Activated CD8-positive, alpha-beta T cell treated with anti-CD3 and anti-CD28 coated beads, Interleukin-2, amount 10 ng/mL, durations not matched to agents 7 days and 5 days (primary cell): Measurements from ENCODE around the gene SPATA3. TPM values are rescaled to one million over a fixed set of nuclear protein-coding genes. Genes with fewer than 3 reads are reported as not detected.

Experiments used
- ATAC-seq: fragments of 150-1000 bp; cut with Tn5 transposase; one replicate; pipeline ENCODE4 v1.10.0; 2021; ENCODE audit warnings: moderate library complexity
- CTCF ChIA-PET: fragments of 350-600 bp; sonication (Branson Sonifier 250); formaldehyde crosslinking; loops from one replicate; lab custom pipeline; 2021; ENCODE audit warnings: antibody characterized with exemption; lab: Charles Lee
- POLR2A ChIA-PET: fragments of 350-600 bp; sonication (Branson Sonifier 250); formaldehyde crosslinking; loops from one replicate; lab custom pipeline; 2021; ENCODE audit warnings: antibody characterized with exemption; lab: Charles Lee
- DNase-seq: peaks from one replicate; pipeline ENCODE4 v3.0.0-alpha.2; 2020
- H3K27ac Mint-ChIP-seq: one replicate; pipeline ENCODE4 v1.8.0; 2021; ENCODE audit warnings: mild to moderate bottlenecking, mixed read lengths
- H3K27me3 Mint-ChIP-seq: one replicate; pipeline ENCODE4 v1.8.0; 2021; ENCODE audit warnings: low read depth, mixed read lengths
- H3K36me3 Mint-ChIP-seq: one replicate; pipeline ENCODE4 v1.8.0; 2021; ENCODE audit warnings: low read depth, mixed read lengths
- H3K4me1 Mint-ChIP-seq: one replicate; pipeline ENCODE4 v1.8.0; 2021; ENCODE audit warnings: low read depth, mixed read lengths
- H3K4me3 Mint-ChIP-seq: one replicate; pipeline ENCODE4 v1.8.0; 2021; ENCODE audit warnings: mild to moderate bottlenecking, mixed read lengths
- H3K9me3 Mint-ChIP-seq: one replicate; pipeline ENCODE4 v1.8.0; 2022; ENCODE audit warnings: mixed read lengths; ENCODE audit not compliant: insufficient read depth
- total RNA-seq, 2 experiments: library from RNA; stranded (reverse); gene quantifications; one replicate each; pipeline ENCODE4 v1.2.3, GENCODE V29; 2021

The SPATA3 gene
- total RNA-seq, 2 experiments from 2014 or later, result 0.29 TPM; not detected in 1

- Mint-ChIP-seq H3K36me3 (no peaks in the 10 kb centered on the region), H3K4me3 (peak overlapping the region; percentile 84), H3K27me3 (peaks cover 22% of the 10 kb centered on the region), H3K27ac (peak overlapping the region; percentile 15), H3K4me1 (peaks cover 46% of the 10 kb centered on the region), H3K9me3 (no peaks in the 10 kb centered on the region)
- POLR2A ChIA-PET, result interaction anchor here (1.0 to 1.1 kb wide), 2 partner anchors 10 to 385 kb away, joined by 3 to 4 read pairs; no protein-coding TSS in a partner anchor
- DNase-seq (peak; percentile 88), ATAC-seq (peak; percentile 78)
- CTCF ChIA-PET, result interaction anchor here (0.6 to 2.8 kb wide), 42 partner anchors 8 to 561 kb away, joined by 3 to 25 read pairs (median 5); partner anchors contain the start of gene ITM2C
Observed at GRCh38 chr2:231052494-231053451, 56.9 kb downstream of the SPATA3 start.

GRCh38 chr2:231053846-231054245 is 57.9 kb downstream of the SPATA3 start:
- Mint-ChIP-seq H3K4me1 (peaks cover 57% of the 10 kb centered on the region), H3K36me3 (no peaks in the 10 kb centered on the region), H3K4me3 (no peak overlapping the region), H3K27me3 (peaks cover 22% of the 10 kb centered on the region), H3K27ac (peak overlapping the region; percentile 54), H3K9me3 (no peaks in the 10 kb centered on the region)
- DNase-seq (no peak), ATAC-seq (no peak)
- POLR2A ChIA-PET, result no interaction called here
- CTCF ChIA-PET, result interaction anchor here (1.1 to 2.8 kb wide), 7 partner anchors 10 to 231 kb away, joined by 3 to 25 read pairs (median 7); no protein-coding TSS in a partner anchor

- peak; percentile 95 for DNase-seq
- Mint-ChIP-seq H3K36me3 (peaks cover 4% of the 10 kb centered on the region), H3K27ac (peak within 1 kb of the TSS; percentile 100), H3K9me3 (no peaks in the 10 kb centered on the region), H3K4me3 (peak within 1 kb of the TSS; percentile 95), H3K4me1 (peaks cover 57% of the 10 kb centered on the region), H3K27me3 (peaks cover 10% of the 10 kb centered on the region)
- ATAC-seq, result peak; percentile 85
- ChIA-PET CTCF (interaction anchor here (0.7 to 1.8 kb wide), 7 partner anchors 8 to 219 kb away, joined by 3 to 8 read pairs (median 3); no protein-coding TSS in a partner anchor), POLR2A (interaction anchor here (0.6 to 0.7 kb wide), 2 partner anchors 63 to 408 kb away, joined by 3 read pairs; partner anchors contain the start of gene NCL)
Observed at GRCh38 chr2:231056453-231057416, 60.8 kb downstream of the SPATA3 start, which contains the start of gene PSMD1. PSMD1 (plus strand) TSS chr2:231056867; CDS start chr2:231057026, 159 bp downstream.

- no peaks in the 10 kb centered on the region for H3K9me3 Mint-ChIP-seq
- peaks cover 7% of the 10 kb centered on the region for H3K27me3 Mint-ChIP-seq
- H3K36me3 Mint-ChIP-seq, result peaks cover 10% of the 10 kb centered on the region
- CTCF ChIA-PET, result interaction anchor here (0.7 to 1.8 kb wide), 6 partner anchors 8 to 155 kb away, joined by 3 to 8 read pairs (median 4); no protein-coding TSS in a partner anchor
- DNase-seq (no peak), ATAC-seq (no peak)
- peak overlapping the region; percentile 76 for H3K27ac Mint-ChIP-seq
- peaks cover 49% of the 10 kb centered on the region for H3K4me1 Mint-ChIP-seq
- POLR2A ChIA-PET, result interaction anchor here (0.7 to 0.9 kb wide), 2 partner anchors 407 kb away, joined by 3 read pairs; partner anchors contain the start of gene NCL
- peak overlapping the region; percentile 95 for H3K4me3 Mint-ChIP-seq
Observed at GRCh38 chr2:231057590-231057989, 61.7 kb downstream of the SPATA3 start.

Other genes with a start within 250 kb of the SPATA3 start
- 10 to 100 TPM; 77.2 to 79.5 TPM for gene ITM2C, start 131.2 kb upstream of the SPATA3 start, total RNA-seq
- gene GPR55, start 70.9 kb upstream of the SPATA3 start, total RNA-seq, result 10 to 100 TPM; 12.3 to 12.5 TPM
- gene C2orf72, start 41.4 kb downstream of the SPATA3 start, total RNA-seq, result under 1 TPM; 0.16 to 0.34 TPM
- 10 to 100 TPM; 92.8 to 94.1 TPM for gene PSMD1, start 60.7 kb downstream of the SPATA3 start, total RNA-seq
- gene HTR2B, start 128.9 kb downstream of the SPATA3 start, total RNA-seq, result not detected
- gene ARMC9, start 202.5 kb downstream of the SPATA3 start, total RNA-seq, result under 1 TPM; 0.65 to 0.92 TPM